Activated T-helper 2 cell treated with anti-CD3 and anti-CD28 coated beads, Interferon-gamma antibody, Interleukin-2, Interleukin-4, amounts not matched to agents 10 μg/mL and 5 μg/mL and 100 μg/mL, durations not matched to agents 14 hours and 24 hours and 36 hours (primary cell): Measurements from ENCODE around the gene PLCB1. TPM values are rescaled to one million over a fixed set of nuclear protein-coding genes. Genes with fewer than 3 reads are reported as not detected.

ENCODE experiments used
- DNase-seq: peaks from one replicate; pipeline ENCODE4 v3.0.0; 2021; ENCODE audit warnings: low spot score
- H3K27ac Mint-ChIP-seq: one replicate; pipeline ENCODE4 v1.8.0; 2021; ENCODE audit warnings: mixed read lengths
- H3K27me3 Mint-ChIP-seq: one replicate; pipeline ENCODE4 v1.8.0; 2021; ENCODE audit warnings: low read depth, mixed read lengths
- H3K36me3 Mint-ChIP-seq: one replicate; pipeline ENCODE4 v1.8.0; 2021; ENCODE audit warnings: low read depth, mixed read lengths
- H3K4me1 Mint-ChIP-seq: one replicate; pipeline ENCODE4 v1.8.0; 2021; ENCODE audit warnings: low read depth, mixed read lengths
- H3K4me3 Mint-ChIP-seq: one replicate; pipeline ENCODE4 v1.8.0; 2021; ENCODE audit warnings: low read depth, mild to moderate bottlenecking, moderate library complexity, mixed read lengths
- H3K9me3 Mint-ChIP-seq: one replicate; pipeline ENCODE4 v1.8.0; 2021; ENCODE audit warnings: mixed read lengths
- intact Hi-C: fragments of 100-400 bp; cut with micrococcal nuclease; formaldehyde crosslinking; loops from one replicate; pipeline ENCODE4 v1.15.1; 2023
- total RNA-seq: library from RNA; stranded (reverse); gene quantifications from 2 replicates; pipeline ENCODE4 v1.2.3, GENCODE V29; 2022

PLCB1 gene
- total RNA-seq, 1 donor from 2014 or later: 2.6 TPM

DNA sequence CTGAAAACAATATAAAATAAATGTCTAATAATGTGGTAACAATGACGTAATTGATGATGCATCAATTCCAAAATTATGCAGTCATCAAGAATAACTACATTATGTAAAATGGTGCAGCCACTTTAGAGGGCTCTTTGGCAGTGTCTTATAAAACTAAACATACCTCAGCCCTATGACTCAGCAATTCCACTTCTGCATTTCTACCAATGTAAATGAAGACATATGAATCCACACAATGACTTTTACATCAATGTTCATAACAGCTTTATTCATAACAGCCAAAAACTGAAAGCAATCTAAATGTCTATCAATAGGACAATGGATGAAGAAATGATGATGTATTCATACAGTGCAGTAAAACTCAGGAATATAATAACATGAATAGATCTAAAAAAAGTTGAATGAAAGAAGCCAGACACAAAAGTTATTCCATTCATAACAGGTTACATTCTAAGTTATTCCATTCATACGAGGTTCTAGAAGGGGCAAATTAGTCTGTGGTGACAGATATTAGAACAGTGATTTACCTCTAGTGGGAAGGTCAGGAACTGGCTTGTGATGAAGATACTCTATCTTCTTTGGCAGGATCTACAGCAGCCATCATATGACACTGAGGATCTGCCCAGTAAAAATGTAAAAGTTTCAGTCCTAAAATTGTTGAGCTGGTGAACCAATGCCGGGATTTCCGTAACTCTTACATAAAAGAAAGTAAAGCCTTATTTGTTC lies 396.1 kb downstream of the PLCB1 start:
- intact Hi-C loops: loop anchor here (10.0 kb wide), 1 partner anchor 63 kb away; no protein-coding TSS in a partner anchor
- Mint-ChIP-seq H3K36me3 (no peaks in the 10 kb centered on the region), H3K4me1 (no peaks in the 10 kb centered on the region), H3K27ac (no peak overlapping the region), H3K27me3 (no peaks in the 10 kb centered on the region), H3K9me3 (no peaks in the 10 kb centered on the region), H3K4me3 (no peak overlapping the region)
- DNase-seq: no peak

DNA sequence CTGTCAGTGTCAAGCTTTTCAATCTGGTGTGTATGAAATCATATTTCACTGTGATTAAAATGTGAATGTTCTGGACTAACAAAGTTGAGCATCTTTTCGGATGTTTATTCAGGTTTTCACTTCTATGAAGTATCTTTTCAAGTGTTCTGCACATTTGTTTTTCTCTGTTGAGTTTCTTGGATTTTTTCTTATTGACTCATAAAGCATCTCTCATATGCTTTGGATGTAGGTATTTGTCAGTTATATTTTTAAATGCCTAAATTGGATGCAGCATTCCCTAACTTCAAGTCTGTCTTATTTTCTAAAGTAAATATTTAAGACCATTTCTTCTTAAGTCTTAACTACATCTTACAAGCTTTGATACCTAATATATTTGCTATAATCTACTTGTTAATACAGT lies 398.0 kb downstream of the PLCB1 start:
- Mint-ChIP-seq H3K4me3 (no peak overlapping the region), H3K36me3 (no peaks in the 10 kb centered on the region), H3K27ac (no peak overlapping the region), H3K9me3 (no peaks in the 10 kb centered on the region), H3K4me1 (no peaks in the 10 kb centered on the region), H3K27me3 (no peaks in the 10 kb centered on the region)
- DNase-seq: no peak
- intact Hi-C loops: no loop called here

DNA sequence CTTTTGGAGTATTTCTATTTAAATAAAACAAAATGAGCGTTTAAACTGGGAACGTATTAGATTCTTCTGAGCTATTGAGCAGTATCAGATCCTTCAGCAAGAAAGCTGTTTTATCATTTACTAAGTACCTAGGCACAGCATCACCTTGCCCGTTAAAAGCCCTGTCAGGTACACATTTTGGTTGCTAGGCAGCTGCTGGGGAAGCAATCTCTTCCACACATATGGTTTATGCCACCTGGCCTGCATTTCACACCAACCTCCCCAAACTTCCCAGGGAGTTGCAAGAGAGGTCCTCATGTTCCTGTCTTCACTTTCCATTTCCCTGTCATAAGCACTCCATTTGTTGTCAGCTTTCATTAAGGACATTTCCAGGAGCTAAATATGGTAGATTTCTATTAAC lies 400.1 kb downstream of the PLCB1 start:
- DNase-seq: no peak
- no peaks in the 10 kb centered on the region for H3K27me3 Mint-ChIP-seq
- no peaks in the 10 kb centered on the region for H3K4me1 Mint-ChIP-seq
- H3K9me3 Mint-ChIP-seq: no peaks in the 10 kb centered on the region
- intact Hi-C loops: no loop called here
- H3K4me3 Mint-ChIP-seq: no peak overlapping the region
- H3K27ac Mint-ChIP-seq: no peak overlapping the region
- H3K36me3 Mint-ChIP-seq: no peaks in the 10 kb centered on the region

DNA sequence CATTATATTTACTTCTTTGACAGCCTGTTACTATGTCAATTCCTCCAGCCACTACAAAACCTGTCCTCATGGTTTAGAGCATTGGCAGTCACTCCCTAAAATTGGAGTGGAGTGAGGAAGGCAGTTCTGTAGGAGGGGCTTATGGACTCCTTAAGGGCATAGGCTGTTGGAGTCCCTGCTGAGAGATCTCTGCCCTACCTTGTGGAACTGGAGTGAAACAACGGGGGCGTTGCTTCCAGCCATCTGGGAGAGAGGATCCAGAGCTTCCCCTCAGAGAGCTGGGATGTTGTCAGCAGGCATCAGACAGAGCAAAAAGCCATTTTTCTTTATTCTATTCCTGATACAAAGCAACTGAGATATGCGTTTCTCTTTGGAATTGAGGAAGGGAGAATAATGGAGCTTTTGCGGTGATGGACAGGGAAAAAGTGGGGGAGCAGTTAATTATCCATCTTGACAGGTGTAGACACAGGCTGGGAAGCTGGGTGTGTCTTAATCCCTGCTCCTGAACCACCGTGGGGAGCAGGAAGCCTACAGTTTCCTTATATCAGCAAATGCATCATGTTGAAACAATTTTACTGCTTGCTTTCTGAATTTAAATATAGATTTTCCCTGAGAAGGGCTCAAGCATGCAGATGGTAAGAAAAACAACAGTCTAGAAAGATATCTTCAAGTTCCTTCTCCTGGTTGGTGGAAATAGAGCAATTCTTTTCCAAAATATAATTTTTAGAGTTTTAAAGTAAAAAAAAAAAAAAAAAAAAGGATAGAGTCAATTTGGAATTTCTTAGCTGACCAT lies 402.5 kb downstream of the PLCB1 start:
- no peaks in the 10 kb centered on the region for H3K36me3 Mint-ChIP-seq
- intact Hi-C loops: loop anchor here (5.0 kb wide), 1 partner anchor 492 kb away; no protein-coding TSS in a partner anchor

DNA sequence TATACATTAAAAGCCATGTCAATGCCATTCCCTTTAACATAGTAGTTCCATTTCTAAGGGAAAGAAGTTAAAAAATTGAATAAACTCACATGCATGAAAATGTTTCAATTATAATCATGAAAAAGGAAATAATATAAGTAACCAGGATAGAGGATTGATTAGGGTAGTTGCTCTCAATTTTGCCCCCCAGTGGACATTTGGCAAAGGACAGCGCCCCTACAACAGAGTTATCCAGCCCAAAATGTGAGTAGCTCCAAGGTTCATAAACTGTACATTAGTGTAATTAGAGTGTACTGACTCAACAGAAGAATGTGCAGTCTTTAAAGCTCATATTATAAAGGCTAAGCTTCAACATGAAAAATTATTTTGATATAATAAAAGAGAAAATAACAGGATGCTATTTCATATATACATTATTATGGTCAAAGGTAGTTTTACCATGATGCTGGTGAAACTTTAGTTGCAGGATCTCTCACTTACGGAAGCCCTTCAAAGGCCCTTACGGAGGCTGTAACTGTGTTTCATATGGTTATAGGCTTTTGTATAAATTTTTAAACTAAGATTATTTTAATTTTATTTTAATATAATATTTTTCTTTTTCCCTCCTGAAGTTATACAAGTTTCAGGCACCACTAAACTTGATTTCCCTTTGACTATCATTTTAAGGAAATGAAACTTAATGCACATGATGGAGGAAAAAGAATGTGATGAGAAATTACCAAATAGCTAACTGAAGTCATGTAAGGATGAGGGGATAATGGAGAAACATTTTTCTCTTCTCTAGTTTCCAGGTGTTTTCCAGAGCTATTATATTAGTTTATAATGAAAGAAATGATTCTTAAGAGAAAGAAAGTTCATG lies 403.6 kb downstream of the PLCB1 start:
- H3K36me3 Mint-ChIP-seq: no peaks in the 10 kb centered on the region
- intact Hi-C loops: loop anchor here (5.0 kb wide), 1 partner anchor 493 kb away; no protein-coding TSS in a partner anchor
- no peak overlapping the region for H3K4me3 Mint-ChIP-seq
- no peak for DNase-seq
- H3K27ac Mint-ChIP-seq: no peak overlapping the region
- H3K9me3 Mint-ChIP-seq: no peaks in the 10 kb centered on the region
- H3K27me3 Mint-ChIP-seq: no peaks in the 10 kb centered on the region
- no peaks in the 10 kb centered on the region for H3K4me1 Mint-ChIP-seq

More for the DNA sequence above, 402.5 kb downstream of the PLCB1 start:
- Mint-ChIP-seq H3K4me1 (no peaks in the 10 kb centered on the region), H3K4me3 (no peak overlapping the region), H3K27me3 (no peaks in the 10 kb centered on the region), H3K27ac (no peak overlapping the region), H3K9me3 (no peaks in the 10 kb centered on the region)
- DNase-seq: no peak

- no peaks in the 10 kb centered on the region for H3K36me3 Mint-ChIP-seq
- H3K27me3 Mint-ChIP-seq: no peaks in the 10 kb centered on the region
- H3K9me3 Mint-ChIP-seq: no peaks in the 10 kb centered on the region
- no peak for DNase-seq
- intact Hi-C loops: loop anchor here (5.0 kb wide), 1 partner anchor 494 kb away; no protein-coding TSS in a partner anchor
- H3K27ac Mint-ChIP-seq: no peak overlapping the region
- no peak overlapping the region for H3K4me3 Mint-ChIP-seq
- no peaks in the 10 kb centered on the region for H3K4me1 Mint-ChIP-seq
Observed at GRCh38 chr20:8536262-8536618, 404.2 kb downstream of the PLCB1 start.

GRCh38 chr20:8540466-8540865 lies 408.4 kb downstream of the PLCB1 start:
- Mint-ChIP-seq H3K36me3 (no peaks in the 10 kb centered on the region), H3K27ac (no peak overlapping the region), H3K4me3 (no peak overlapping the region), H3K9me3 (no peaks in the 10 kb centered on the region), H3K4me1 (no peaks in the 10 kb centered on the region), H3K27me3 (no peaks in the 10 kb centered on the region)
- no peak for DNase-seq
- intact Hi-C loops: no loop called here

DNA sequence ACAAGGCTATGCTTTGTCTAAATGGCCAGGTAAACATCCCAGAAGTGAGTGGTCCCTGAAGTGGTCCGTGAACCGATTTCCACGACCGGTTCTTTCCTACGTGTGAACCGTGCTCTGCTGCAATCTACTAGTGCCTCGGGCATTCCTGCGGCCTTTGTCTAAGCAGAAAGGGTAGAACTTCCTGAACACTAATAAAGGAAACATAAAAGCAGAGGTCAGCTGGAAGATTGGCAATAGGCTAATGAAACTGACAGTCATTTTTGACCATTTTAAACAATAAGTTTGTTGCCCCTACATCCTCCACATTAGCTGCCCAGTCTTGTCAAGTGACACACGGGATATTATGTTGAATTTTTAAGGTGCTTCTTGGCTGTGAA lies 410.0 kb downstream of the PLCB1 start:
- DNase-seq: no peak
- H3K27me3 Mint-ChIP-seq: no peaks in the 10 kb centered on the region
- no peaks in the 10 kb centered on the region for H3K36me3 Mint-ChIP-seq
- intact Hi-C loops: no loop called here
- no peak overlapping the region for H3K4me3 Mint-ChIP-seq
- no peaks in the 10 kb centered on the region for H3K4me1 Mint-ChIP-seq
- no peaks in the 10 kb centered on the region for H3K9me3 Mint-ChIP-seq
- no peak overlapping the region for H3K27ac Mint-ChIP-seq

DNA sequence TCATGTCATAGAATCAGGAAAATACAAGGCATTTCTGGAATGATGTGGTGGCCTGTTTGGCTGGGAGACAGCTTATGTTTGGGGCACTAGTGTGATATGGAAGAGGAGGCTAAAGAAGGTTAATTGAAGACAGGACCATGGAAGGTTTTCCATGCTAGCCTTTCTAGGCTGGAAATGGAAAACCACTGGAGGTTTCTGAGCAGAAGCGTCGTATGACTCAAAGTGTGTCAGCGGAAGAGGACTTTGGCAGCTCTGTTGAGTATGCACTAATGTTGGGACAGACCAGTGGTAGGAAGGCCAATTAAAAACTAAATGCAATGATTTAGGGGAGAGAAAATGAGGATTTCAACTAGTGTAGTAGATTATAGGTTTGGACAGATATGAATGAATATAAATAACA lies 413.1 kb downstream of the PLCB1 start:
- H3K27me3 Mint-ChIP-seq: no peaks in the 10 kb centered on the region
- H3K27ac Mint-ChIP-seq: no peak overlapping the region
- no peaks in the 10 kb centered on the region for H3K9me3 Mint-ChIP-seq
- H3K4me1 Mint-ChIP-seq: no peaks in the 10 kb centered on the region
- H3K36me3 Mint-ChIP-seq: no peaks in the 10 kb centered on the region
- H3K4me3 Mint-ChIP-seq: no peak overlapping the region
- no peak for DNase-seq
- intact Hi-C loops: no loop called here

GRCh38 chr20:8547035-8547650 lies 415.1 kb downstream of the PLCB1 start:
- H3K4me1 Mint-ChIP-seq: no peaks in the 10 kb centered on the region
- no peak overlapping the region for H3K27ac Mint-ChIP-seq
- H3K36me3 Mint-ChIP-seq: no peaks in the 10 kb centered on the region
- no peak overlapping the region for H3K4me3 Mint-ChIP-seq
- no peaks in the 10 kb centered on the region for H3K27me3 Mint-ChIP-seq
- intact Hi-C loops: no loop called here
- H3K9me3 Mint-ChIP-seq: no peaks in the 10 kb centered on the region
- no peak for DNase-seq

DNA sequence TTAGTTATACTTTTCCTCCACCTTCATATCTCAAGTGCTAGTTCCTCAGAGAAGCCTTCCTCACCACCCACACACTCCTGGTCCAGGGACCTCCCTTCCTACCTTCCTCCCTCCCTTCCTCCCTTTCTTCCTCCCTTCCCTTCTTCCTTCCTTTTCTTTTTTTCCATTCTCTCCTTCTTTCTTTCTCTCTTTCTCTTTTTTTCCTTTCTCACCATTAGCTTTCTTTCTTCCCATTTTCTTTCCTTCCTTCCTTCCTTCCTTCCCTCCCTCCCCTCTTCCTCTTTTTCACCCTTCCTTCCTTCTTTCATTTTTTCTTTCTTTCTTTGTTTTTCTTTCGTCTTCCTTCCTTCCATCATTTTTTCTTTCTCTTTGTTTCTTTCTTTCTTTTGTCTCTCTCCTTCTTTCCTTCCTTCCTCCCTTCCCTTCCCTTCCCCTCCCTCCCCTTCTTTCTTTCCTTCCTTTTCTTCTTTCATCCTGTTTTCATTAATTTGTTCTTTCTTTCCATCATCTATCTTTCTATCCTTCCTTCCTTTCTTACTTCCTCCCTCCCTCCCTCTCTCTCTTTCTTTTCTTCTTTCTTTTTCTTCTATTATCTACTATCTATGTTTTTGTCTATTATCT lies 416.0 kb downstream of the PLCB1 start:
- no peaks in the 10 kb centered on the region for H3K4me1 Mint-ChIP-seq
- intact Hi-C loops: no loop called here
- no peaks in the 10 kb centered on the region for H3K36me3 Mint-ChIP-seq
- H3K27ac Mint-ChIP-seq: no peak overlapping the region
- H3K27me3 Mint-ChIP-seq: no peaks in the 10 kb centered on the region
- no peak for DNase-seq
- no peaks in the 10 kb centered on the region for H3K9me3 Mint-ChIP-seq
- no peak overlapping the region for H3K4me3 Mint-ChIP-seq

DNA sequence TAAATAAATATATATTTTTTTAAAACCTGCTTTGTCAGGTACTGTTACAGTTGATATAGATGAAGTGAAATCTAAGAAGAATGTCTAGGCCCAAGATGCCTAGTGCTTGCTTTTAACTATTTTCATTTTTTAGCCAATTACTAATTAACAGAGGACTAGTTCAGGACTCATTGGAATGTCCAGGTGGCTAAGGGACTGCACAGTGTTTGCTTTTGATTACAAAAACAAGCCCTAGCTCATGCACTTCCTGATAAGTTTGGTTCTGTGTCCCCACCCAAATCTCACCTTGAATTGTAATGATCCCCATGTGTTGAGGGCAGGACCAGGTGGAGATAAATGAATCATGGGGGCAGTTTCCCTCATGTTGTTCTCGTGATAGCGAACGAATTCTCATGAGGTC lies 417.1 kb downstream of the PLCB1 start:
- no peaks in the 10 kb centered on the region for H3K36me3 Mint-ChIP-seq
- intact Hi-C loops: no loop called here
- H3K4me3 Mint-ChIP-seq: no peak overlapping the region
- H3K27me3 Mint-ChIP-seq: no peaks in the 10 kb centered on the region
- H3K4me1 Mint-ChIP-seq: no peaks in the 10 kb centered on the region
- no peak for DNase-seq
- H3K27ac Mint-ChIP-seq: no peak overlapping the region
- no peaks in the 10 kb centered on the region for H3K9me3 Mint-ChIP-seq
